ENCODE results near the gene TMEM139.
"Not testable (repeated sequence)": the region's sequence is repeated elsewhere in the genome, so short reads cannot be mapped to it uniquely, and the experiment has no call there.

The TMEM139 gene

DNA sequence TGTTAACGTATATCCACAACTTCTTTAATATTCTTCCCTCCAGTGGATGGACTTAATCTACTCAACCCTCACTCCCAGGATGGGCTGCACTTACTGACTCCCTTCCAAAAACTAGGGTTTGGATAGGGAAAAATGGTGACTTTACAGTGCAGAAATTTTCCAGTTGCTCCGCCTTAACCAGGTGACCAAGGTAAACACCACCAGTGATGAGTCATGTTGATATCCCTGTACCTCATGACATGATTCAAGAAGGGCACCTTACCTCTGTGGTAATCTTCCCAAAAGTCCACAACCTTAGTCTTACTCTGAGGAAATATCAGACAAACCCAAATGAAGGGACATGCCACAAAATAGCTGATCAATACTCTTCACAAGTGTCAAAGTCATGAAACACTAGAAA, 25.0 kb upstream of the TMEM139 start:
- no peak for DNase-seq

GRCh38 chr7:143261901-143262300, 22.9 kb upstream of the TMEM139 start:
- no peak for DNase-seq

DNA sequence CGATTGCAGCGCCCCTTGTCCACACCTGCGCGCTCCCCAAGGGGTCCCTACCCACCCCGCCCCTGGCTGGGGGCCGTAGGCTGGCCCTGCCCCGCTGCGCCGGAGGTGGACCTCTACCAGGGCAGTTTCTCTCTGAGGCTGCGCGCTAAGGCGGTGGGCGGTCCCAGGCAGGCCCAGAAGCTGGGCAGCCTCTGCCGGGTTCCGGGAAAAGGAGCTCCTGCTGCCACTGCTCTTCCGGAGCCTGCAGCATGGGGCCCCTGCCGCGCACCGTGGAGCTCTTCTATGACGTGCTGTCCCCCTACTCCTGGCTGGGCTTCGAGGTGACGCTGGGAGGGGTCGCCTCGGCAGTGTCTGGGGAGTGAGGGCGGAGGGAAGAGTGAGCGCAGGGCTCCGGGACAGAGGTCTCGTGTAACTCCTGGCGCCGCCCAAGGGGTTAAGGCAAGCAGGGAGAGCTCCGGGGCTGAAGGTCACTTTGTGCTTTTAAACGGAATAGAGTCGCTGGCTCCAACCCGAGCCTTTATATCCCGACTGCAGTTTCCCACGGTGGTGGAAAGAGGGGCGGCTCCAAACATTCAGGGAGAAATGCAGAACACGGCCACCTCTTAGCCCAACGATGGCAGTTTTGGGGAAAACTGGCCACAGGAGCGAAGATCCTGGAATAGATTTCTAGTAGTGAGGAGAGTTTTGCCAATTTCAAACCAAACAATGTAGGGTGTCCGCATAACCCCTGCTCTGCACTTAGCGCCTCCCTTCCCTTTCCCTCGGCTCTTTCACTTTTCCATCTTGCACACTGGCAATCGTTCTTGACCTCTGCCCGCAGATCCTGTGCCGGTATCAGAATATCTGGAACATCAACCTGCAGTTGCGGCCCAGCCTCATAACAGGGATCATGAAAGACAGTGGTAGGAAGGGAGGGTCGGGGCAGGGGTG, 21.2 kb upstream of the TMEM139 start, which contains the start of gene GSTK1:
Gene GSTK1 (plus strand): TSS at position 176 of the 930 bp plus-strand sequence. CDS start 73 bp downstream, at position 249.
- peak; percentile 67 for DNase-seq

GRCh38 chr7:143264196-143264568, 20.6 kb upstream of the TMEM139 start:
- DNase-seq = not testable (repeated sequence)

GRCh38 chr7:143265017-143265693, 19.6 kb upstream of the TMEM139 start:
- no peak for DNase-seq

GRCh38 chr7:143269251-143269650, 15.5 kb upstream of the TMEM139 start:
- DNase-seq = no peak

GRCh38 chr7:143271240-143271639, 13.5 kb upstream of the TMEM139 start:
- no peak for DNase-seq

GRCh38 chr7:143272871-143273270, 11.9 kb upstream of the TMEM139 start:
- DNase-seq = no peak

DNA sequence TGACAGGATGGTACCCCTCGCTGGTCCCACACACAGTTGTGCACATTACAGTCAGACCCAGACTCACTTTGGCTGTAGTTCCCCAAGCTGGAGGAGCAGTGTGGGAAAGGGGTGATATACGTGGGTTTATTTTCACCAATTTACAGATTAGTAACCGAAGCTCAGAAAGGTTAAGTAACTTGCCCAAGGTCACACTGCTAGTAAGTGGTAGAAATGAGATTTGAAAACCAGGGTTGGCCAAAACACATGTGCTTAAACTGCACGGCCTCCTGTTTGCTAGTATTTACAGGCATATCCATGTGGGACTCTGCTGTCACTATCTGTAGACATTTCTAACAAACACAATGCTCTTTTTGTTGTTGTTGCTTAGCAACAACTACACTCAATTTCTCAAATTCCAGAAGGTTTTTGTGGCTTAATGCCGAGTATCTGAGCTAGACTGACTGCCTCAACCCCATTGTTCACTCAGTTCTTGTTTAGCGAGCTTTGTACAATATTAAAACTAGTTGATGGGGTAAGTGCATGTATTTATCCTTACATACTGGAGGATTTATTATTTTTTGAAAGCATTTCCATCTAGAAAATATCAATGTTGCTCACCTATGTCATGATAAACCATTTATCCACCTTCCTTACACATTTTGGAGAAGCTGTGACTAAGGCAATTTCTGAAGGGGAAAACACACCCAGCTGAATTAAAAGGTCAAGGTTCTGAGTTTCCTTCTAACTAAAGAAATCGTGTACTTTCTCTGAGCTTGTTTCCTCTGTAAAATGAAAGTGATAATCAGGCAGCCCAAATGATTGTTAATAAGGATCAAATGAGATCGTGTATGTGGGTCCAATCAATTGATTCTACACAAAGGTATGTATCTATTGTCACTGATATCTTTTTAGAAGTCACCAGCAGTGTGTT, 5.3 kb upstream of the TMEM139 start:
- DNase-seq = peak; percentile 25

DNA sequence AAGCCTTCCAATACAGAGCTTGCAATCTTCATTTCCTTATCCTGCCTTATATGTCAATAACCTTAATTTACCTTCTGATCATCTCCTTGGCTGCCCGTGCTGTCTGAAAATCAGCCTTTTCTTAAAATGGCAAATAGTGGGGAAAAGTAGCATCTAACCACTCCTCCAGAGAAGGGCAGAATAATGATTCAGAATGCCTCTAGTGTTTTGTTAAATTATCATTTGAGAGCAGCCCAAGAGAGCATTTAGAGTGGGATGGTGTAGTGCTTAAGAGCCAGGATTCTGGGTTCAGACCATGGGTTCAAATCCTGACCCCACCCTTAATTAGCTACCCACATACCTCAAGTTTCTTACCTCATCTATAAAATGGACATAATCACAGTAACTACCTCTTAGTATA, 4.6 kb upstream of the TMEM139 start:
- DNase-seq = no peak

- DNase-seq = no peak
Observed at GRCh38 chr7:143280566-143280965, 4.2 kb upstream of the TMEM139 start.

- DNase-seq = no peak
Observed at GRCh38 chr7:143281529-143281928, 3.2 kb upstream of the TMEM139 start.

DNA sequence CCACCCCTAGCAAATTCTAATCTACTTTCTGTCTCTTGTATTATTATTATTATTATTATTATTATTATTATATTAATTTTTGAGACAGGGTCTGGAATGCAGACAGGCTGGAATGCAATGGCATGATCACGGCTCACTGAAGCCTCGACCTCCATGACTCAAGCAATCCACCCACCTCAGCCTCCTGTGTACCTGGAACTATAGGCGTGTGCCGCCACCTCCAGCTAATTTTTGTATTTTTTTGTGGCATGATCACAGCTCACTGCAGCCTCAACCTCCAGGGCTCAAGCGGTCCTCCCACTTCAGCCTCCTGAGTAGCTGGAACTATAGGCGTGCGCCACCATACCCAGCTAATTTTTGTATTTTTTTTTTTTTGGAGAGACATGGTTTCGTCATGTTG, 2.6 kb upstream of the TMEM139 start:
- DNase-seq = no peak

GRCh38 chr7:143283381-143283780, 1.4 kb upstream of the TMEM139 start:
- no peak for DNase-seq

DNA sequence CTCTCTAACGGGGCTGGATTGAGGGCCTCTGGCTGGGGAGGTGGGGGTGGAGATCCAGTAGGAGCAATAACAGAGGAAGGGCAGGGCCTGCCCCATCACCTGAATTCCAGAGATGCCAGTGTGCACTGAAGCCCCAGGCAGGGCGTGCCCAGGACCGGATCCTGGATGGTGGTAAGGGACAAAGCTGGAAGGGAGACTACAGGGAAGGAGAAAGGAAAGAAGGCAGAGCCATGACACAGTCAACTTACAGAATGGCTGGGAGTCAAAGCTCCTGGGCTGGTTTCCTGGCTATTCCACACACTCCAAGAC, 666 bp downstream of the TMEM139 start:
- DNase-seq = no peak

GRCh38 chr7:143285806-143286521, 1.2 kb downstream of the TMEM139 start:
- DNase-seq = no peak

DNA sequence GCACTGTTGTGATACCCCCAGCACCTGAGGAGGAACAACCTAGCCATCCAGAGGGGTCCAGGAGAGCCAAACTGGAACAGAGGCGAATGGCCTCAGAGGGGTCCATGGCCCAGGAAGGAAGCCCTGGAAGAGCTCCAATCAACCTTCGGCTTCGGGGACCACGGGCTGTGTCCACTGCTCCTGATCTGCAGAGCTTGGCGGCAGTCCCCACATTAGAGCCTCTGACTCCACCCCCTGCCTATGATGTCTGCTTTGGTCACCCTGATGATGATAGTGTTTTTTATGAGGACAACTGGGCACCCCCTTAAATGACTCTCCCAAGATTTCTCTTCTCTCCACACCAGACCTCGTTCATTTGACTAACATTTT, 1.7 kb downstream of the TMEM139 start:
- no peak for DNase-seq

DNA sequence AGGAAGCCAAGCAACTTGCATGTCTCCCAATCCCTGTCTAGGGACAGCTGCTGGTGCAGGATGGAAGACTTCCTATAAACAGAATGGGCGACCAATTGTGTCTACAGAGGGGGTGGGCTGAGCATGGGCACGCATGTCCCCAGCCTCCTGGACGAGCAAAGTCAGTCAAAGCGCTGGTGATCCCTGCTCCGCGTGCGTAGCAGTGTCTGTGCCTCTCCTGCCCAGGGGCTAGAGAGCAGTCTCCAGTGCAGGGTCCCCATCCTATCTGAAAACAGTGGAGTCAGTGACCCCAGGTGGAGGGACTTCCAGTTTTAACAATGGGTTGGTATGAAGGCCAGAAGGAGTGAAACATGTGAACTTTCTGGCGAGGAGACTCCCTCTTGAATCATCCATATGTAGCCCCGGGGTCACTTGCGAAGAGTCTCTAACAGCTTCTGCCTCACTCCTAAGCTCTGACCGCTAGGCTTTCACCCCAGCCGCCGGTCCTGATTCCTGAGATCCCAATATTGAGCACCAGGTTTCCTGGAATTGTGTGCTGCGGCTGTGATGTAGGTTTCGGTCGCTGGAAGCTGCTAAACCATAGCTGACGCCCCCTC, 2.7 kb downstream of the TMEM139 start:
- no peak for DNase-seq

GRCh38 chr7:143287935-143288826, 3.4 kb downstream of the TMEM139 start, which contains the start of gene CASP2:
Gene CASP2, plus strand, starts transcription at chr7:143288351. Its CDS starts 105 bp downstream, at chr7:143288456.
- DNase-seq = peak; percentile 96

DNA sequence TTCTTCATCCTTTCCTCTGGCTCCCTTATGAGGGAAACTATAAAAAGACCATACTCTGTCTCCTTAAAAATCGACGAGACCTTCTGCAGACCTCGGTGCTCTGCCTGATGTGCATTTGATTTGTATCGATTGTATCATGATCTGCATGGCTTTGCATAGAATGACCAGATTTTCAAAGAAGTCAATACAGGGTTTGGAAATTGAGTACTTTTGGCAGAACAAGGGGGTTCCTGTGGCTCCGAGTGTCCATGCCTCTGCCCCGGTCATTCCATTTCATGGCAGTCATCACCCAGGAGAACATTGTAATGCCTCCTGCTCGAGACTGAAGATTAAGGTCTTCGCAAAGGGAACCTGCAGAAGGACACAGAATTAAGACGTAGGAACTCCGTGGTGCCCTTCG, 4.1 kb downstream of the TMEM139 start:
- peak; percentile 43 for DNase-seq

DNA sequence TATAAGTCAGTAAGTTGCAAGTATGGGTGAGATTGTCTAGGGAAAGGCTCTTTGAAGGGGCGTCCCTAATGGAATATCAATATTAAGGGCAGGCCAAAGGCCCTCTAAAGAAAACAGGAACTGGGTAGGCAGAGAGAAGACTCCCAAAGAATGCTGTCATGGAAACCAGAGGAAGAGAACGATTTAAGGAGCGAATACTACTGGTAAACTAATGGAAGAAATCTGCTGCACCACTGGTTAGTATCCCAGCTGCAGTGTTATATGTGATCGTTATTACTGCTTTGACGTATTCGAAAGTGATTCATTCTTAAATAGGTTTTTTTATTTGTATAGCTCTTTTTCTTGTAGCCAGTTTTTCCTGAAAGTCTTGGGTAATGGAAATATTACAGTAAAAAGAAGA, 4.7 kb downstream of the TMEM139 start:
- DNase-seq = no peak
